HL-60 (cell line): ENCODE results near the gene DPPA2.

Experiments
- GABPA ChIP-seq: IDR thresholded peaks from 2 replicates; pipeline ENCODE4 v1.6.1; 2012; ENCODE audit warnings: low read depth
- POLR2AphosphoS5 ChIP-seq: IDR thresholded peaks from 2 replicates; pipeline ENCODE4 v1.6.1; 2012; ENCODE audit warnings: low read depth
- TF ChIP-seq, protein P1 (sequence below): IDR thresholded peaks from one replicate; pipeline ENCODE4 v1.5.1; 2011; ENCODE audit warnings: low read length, control low read depth, inconsistent platforms; ENCODE audit not compliant: insufficient read depth
- TF ChIP-seq, protein P2 (sequence below): IDR thresholded peaks from 2 replicates; pipeline ENCODE4 v1.6.1; 2012; ENCODE audit warnings: low read depth; ENCODE audit not compliant: insufficient replicate concordance

DNA sequence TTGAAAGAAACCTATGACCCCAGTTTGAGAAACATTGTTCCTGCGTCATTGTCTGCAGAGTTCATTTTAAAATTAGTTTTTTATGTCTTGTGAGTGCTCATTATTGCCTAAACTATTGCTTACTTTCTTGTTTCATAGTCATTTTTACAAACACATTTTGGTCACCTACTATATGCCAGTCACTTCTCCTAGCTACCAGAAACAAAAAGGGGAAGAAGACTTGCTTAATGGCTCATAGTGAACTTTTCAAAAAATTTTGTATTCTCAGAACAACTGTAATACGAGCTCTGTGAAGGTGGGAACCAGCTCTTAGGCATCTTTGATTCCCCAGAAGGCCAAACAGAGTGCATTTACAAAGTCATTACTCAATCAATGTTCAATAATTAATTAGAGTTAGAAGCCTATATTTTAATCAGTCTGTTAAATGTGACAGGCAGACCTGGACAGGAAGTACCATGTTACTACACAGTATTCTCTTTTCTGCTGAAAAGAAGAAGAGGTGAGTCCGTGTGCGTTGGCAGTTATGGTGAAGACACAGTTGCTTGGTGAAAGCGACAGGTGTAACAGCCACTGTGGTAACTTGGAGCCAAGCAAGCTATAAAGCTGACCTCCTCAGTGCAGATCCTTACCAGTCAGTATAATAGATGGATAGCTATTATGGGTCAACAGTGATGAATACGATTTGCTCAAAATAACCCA lies 46.6 kb downstream of the DPPA2 start:
- TF ChIP-seq, protein P1, sequence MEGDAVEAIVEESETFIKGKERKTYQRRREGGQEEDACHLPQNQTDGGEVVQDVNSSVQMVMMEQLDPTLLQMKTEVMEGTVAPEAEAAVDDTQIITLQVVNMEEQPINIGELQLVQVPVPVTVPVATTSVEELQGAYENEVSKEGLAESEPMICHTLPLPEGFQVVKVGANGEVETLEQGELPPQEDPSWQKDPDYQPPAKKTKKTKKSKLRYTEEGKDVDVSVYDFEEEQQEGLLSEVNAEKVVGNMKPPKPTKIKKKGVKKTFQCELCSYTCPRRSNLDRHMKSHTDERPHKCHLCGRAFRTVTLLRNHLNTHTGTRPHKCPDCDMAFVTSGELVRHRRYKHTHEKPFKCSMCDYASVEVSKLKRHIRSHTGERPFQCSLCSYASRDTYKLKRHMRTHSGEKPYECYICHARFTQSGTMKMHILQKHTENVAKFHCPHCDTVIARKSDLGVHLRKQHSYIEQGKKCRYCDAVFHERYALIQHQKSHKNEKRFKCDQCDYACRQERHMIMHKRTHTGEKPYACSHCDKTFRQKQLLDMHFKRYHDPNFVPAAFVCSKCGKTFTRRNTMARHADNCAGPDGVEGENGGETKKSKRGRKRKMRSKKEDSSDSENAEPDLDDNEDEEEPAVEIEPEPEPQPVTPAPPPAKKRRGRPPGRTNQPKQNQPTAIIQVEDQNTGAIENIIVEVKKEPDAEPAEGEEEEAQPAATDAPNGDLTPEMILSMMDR = no peak
- TF ChIP-seq POLR2AphosphoS5 = peak; percentile 28; the same call in 1 of the 2 replicates
- no peak for TF ChIP-seq GABPA
- TF ChIP-seq, protein P2, sequence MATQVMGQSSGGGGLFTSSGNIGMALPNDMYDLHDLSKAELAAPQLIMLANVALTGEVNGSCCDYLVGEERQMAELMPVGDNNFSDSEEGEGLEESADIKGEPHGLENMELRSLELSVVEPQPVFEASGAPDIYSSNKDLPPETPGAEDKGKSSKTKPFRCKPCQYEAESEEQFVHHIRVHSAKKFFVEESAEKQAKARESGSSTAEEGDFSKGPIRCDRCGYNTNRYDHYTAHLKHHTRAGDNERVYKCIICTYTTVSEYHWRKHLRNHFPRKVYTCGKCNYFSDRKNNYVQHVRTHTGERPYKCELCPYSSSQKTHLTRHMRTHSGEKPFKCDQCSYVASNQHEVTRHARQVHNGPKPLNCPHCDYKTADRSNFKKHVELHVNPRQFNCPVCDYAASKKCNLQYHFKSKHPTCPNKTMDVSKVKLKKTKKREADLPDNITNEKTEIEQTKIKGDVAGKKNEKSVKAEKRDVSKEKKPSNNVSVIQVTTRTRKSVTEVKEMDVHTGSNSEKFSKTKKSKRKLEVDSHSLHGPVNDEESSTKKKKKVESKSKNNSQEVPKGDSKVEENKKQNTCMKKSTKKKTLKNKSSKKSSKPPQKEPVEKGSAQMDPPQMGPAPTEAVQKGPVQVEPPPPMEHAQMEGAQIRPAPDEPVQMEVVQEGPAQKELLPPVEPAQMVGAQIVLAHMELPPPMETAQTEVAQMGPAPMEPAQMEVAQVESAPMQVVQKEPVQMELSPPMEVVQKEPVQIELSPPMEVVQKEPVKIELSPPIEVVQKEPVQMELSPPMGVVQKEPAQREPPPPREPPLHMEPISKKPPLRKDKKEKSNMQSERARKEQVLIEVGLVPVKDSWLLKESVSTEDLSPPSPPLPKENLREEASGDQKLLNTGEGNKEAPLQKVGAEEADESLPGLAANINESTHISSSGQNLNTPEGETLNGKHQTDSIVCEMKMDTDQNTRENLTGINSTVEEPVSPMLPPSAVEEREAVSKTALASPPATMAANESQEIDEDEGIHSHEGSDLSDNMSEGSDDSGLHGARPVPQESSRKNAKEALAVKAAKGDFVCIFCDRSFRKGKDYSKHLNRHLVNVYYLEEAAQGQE = no peak
